ENCODE measurements around the gene PKNOX2. TPM values are rescaled to one million over a fixed set of nuclear protein-coding genes. Genes with fewer than 3 reads are reported as not detected.

PKNOX2 gene
- polyA plus RNA-seq, 1 experiment = 0.02 TPM

DNA sequence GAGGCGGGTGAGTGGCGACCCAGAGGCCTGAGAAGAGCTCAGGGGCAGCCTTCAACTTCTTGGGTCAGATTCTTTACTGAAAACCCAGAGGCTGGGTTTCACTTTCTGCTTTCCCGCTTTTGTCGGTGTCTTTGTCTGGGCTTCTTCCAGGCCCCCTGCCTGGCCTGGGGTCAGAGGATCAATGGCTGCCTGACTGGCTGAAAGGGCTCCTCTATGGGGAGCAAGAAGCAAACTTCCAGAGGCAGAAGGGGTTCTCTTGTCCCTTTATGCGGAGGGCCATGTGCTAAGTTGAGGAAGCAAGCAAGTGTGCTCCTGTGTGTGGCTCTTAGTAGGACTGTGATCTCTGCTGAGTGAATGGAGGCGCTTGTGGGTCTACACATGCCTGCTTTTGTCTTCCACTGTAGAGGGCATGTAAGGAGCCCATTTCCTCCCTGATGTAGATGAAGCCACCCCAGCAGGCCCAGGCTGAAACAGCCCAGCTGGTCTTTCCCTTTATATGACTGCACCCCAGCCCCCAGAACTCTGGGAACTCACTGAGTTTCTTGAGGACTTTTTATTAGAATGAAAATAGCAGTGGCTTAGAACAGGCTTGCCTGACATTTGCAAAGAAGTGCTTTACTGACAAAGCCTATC lies 1.0 kb upstream of the PKNOX2 start:
- Histone ChIP-seq H3K27me3 (ENCODE audit: control insufficient read depth, insufficient read depth, low read length) (peaks cover 41% of the 10 kb centered on the region), H3K36me3 (ENCODE audit: control insufficient read depth, insufficient read depth, low read length) (no peaks in the 10 kb centered on the region), H3K4me3 (ENCODE audit: low read depth, low read length) (no peak overlapping the region)
- POLR2A ChIA-PET = interaction anchor here (0.5 kb wide), 1 partner anchor 229 kb away, joined by 5 read pairs; no protein-coding TSS in a partner anchor
- CTCF ChIA-PET = interaction anchor here (1.0 to 2.6 kb wide), 8 partner anchors 10 to 242 kb away, joined by 3 to 14 read pairs (median 5); no protein-coding TSS in a partner anchor
- no peak for DNase-seq (ENCODE audit: low read depth)
- TF ChIP-seq, protein P1, sequence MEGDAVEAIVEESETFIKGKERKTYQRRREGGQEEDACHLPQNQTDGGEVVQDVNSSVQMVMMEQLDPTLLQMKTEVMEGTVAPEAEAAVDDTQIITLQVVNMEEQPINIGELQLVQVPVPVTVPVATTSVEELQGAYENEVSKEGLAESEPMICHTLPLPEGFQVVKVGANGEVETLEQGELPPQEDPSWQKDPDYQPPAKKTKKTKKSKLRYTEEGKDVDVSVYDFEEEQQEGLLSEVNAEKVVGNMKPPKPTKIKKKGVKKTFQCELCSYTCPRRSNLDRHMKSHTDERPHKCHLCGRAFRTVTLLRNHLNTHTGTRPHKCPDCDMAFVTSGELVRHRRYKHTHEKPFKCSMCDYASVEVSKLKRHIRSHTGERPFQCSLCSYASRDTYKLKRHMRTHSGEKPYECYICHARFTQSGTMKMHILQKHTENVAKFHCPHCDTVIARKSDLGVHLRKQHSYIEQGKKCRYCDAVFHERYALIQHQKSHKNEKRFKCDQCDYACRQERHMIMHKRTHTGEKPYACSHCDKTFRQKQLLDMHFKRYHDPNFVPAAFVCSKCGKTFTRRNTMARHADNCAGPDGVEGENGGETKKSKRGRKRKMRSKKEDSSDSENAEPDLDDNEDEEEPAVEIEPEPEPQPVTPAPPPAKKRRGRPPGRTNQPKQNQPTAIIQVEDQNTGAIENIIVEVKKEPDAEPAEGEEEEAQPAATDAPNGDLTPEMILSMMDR (IDR thresholded peaks at IDR 0.05; ENCODE audit: insufficient read depth, low read depth, low read length) = no peak

DNA sequence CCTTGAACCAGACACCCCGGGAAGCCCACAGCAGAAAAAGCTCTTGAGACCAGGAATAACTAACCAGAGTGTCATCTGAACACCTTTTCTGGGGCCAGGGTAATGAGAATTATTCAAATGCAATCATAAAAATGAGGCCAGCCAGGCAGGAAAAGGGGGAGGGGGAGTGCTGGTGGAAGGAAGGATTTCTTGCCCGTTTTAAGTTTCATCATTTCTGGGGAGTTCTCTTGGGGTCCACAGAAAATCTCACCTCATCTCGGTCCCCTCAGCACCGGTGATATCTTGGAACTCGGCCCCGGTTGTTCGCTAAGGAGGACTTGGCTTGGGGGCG lies 495 bp upstream of the PKNOX2 start:
- TF ChIP-seq, protein P1 (IDR thresholded peaks at IDR 0.05; ENCODE audit: insufficient read depth, low read depth, low read length) = no peak
- POLR2A ChIA-PET = no interaction called here
- CTCF ChIA-PET = interaction anchor here (1.0 to 2.6 kb wide), 7 partner anchors 11 to 189 kb away, joined by 3 to 14 read pairs (median 6); no protein-coding TSS in a partner anchor
- peaks cover 43% of the 10 kb centered on the region for H3K27me3 ChIP-seq (ENCODE audit: control insufficient read depth, insufficient read depth, low read length)
- H3K4me3 ChIP-seq (ENCODE audit: low read depth, low read length) = no peak overlapping the region
- DNase-seq (ENCODE audit: low read depth) = no peak
- H3K36me3 ChIP-seq (ENCODE audit: control insufficient read depth, insufficient read depth, low read length) = no peaks in the 10 kb centered on the region

DNA sequence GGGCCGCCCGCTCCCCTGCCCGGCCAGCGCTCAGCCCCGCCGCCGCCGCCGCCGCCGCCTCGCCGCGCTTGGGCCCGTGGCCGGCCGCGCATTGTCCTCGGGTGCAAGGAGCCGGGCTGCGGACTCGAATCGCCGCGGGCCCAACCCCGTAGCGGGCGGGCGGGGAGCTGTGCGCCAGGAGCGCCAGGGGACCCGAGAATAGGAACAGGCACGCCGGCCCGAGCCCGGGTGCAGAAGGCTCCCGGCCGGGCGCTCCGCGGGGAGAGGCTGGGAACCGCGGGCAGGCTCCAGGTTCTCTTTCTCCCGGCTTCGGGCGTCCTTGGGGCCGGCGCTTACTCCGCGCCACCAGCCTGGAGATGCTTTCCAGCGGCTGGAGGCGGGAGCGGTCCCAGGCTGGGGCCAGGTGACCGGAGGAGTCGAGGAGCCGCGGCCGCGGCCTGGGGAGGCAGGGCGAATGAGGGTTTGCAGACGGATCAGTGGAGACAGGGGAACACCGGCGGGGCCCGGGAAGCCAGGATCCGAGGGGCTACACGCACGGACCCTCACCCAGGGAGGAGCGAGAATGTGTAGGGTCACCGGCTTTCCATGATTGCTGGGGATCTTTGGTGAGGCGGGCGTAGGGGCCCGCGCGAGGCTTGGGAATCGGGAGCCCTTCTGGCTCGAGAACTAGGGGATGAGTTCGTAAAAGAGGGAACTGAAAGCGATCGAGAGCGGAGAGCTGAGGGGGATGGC lies 726 bp downstream of the PKNOX2 start:
- Histone ChIP-seq H3K27me3 (ENCODE audit: control insufficient read depth, insufficient read depth, low read length) (peaks cover 50% of the 10 kb centered on the region), H3K36me3 (ENCODE audit: control insufficient read depth, insufficient read depth, low read length) (no peaks in the 10 kb centered on the region), H3K4me3 (ENCODE audit: low read depth, low read length) (peak overlapping the region; percentile 40)
- DNase-seq (ENCODE audit: low read depth) = no peak
- TF ChIP-seq, protein P1 (IDR thresholded peaks at IDR 0.05; ENCODE audit: insufficient read depth, low read depth, low read length) = no peak
- ChIA-PET POLR2A (no interaction called here), CTCF (interaction anchor here (0.5 to 1.8 kb wide), 6 partner anchors 9 to 415 kb away, joined by 3 to 6 read pairs (median 4); no protein-coding TSS in a partner anchor)

DNA sequence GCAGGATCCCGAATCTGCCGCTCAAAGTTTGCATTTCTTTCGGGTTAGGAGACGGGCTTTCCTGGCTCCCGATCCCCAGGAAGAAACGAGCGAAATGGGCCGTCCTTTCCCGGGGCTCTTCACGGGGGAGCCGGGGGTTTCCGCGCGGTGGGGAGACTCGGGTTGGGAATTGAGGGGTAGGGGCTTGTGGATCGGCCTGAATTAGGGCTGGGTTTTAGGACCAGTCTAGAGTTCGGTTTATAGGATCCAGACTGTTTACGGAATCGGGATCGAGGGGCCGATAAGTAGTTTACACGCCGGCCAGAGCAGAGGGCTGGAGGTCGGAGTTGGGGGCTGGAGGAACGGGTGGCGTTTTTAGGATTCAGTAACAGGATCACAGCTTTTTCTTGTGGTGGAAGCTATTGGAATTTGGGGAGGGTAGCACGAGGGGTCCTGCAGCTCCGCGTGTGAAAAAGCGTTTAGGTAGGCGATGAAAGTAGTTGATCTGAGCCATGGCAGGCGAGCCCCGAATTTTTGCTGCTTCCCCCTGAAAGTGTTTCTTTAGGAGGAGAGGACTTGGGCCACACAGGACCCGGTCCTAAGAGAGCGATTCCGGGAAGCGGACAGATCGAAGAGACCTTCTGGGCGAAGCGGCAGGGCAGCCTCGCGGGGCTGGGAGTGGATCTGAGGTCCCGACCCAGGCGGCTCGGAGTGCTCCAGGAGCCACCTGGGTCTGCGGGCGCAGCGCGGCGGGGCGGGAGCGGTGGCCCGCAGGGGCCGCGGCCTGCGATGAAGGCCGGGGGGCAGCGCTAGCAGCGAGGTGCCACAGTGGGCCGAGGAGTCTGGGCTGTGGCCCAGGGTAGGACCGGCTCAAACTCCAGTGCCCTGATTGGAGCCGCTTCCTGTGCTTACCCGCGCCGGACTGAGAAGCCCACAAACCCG lies 1.6 kb downstream of the PKNOX2 start:
- TF ChIP-seq, protein P1 (IDR thresholded peaks at IDR 0.05; ENCODE audit: insufficient read depth, low read depth, low read length) = no peak
- H3K27me3 ChIP-seq (ENCODE audit: control insufficient read depth, insufficient read depth, low read length) = peaks cover 52% of the 10 kb centered on the region
- DNase-seq (ENCODE audit: low read depth) = no peak
- ChIA-PET POLR2A (no interaction called here), CTCF (interaction anchor here (0.5 to 3.7 kb wide), 6 partner anchors 9 to 416 kb away, joined by 3 to 24 read pairs (median 3); no protein-coding TSS in a partner anchor)
- peak overlapping the region; percentile 40 for H3K4me3 ChIP-seq (ENCODE audit: low read depth, low read length)
- H3K36me3 ChIP-seq (ENCODE audit: control insufficient read depth, insufficient read depth, low read length) = no peaks in the 10 kb centered on the region

Measured in BJ (cell line).